Breast epithelium (tissue), 4 donors: ENCODE measurements around the gene RAB20. TPM values are rescaled to one million over a fixed set of nuclear protein-coding genes. Genes with fewer than 3 reads are reported as not detected.

Experiments used
- DNase-seq, 2 donors: peaks; one replicate each; pipeline ENCODE4 v3.0.0-alpha.2; 2019; ENCODE audit warnings: low spot score in 2 of 2
- H3K27ac ChIP-seq, 2 donors: fragments of 200-600 bp; sonication (generic) in 1 of 2; one replicate each; pipeline ENCODE4 v1.5.1; 2016 to 2019; ENCODE audit warnings: mild to moderate bottlenecking in 1 of 2
- H3K27me3 ChIP-seq, 2 donors: fragments of 200-600 bp; sonication (generic) in 1 of 2; one replicate each; pipeline versions ENCODE4 v1.5.1 to v1.6.0; 2017 to 2019; ENCODE audit warnings: control low read depth in 1 of 2, mild to moderate bottlenecking in 1 of 2
- H3K36me3 ChIP-seq: fragments of 200-600 bp; one replicate; pipeline ENCODE4 v1.5.1; 2019
- H3K4me1 ChIP-seq, 2 donors: fragments of 200-600 bp; sonication (generic); one replicate each; pipeline ENCODE4 v1.5.1; 2016 to 2019; ENCODE audit warnings: control low read depth in 1 of 2
- H3K4me3 ChIP-seq, 3 donors: fragments of 200-600 bp; sonication (generic); 1 replicate in 2 of 3; 2 replicates in 1 of 3; pipeline ENCODE4 v1.5.1; 2016 to 2019; ENCODE audit warnings: mild to moderate bottlenecking in 3 of 3, moderate library complexity in 2 of 3
- H3K9me3 ChIP-seq, 2 donors: fragments of 200-600 bp; sonication (generic) in 1 of 2; one replicate each; pipeline ENCODE4 v1.5.1; 2016 to 2019; ENCODE audit warnings: control low read depth in 1 of 2
- CTCF ChIP-seq, 3 donors: fragments of 450-650 bp; IDR thresholded peaks; one replicate each; pipeline ENCODE4 v1.5.1; 2016 to 2017; ENCODE audit warnings: antibody characterized with exemption in 3 of 3, mild to moderate bottlenecking in 3 of 3, moderate library complexity in 3 of 3
- POLR2A ChIP-seq: fragments of 450-650 bp; IDR thresholded peaks from one replicate; pipeline ENCODE4 v1.6.1; 2016; ENCODE audit warnings: antibody characterized with exemption, mild to moderate bottlenecking, moderate library complexity
- POLR2AphosphoS5 ChIP-seq, 3 donors: sonication (generic); formaldehyde crosslinking; IDR thresholded peaks; one replicate each; pipeline ENCODE4 v1.6.1; 2017; ENCODE audit warnings: antibody characterized with exemption in 3 of 3
- intact Hi-C: fragments of 100-400 bp; cut with DNase I; formaldehyde crosslinking; loops from one replicate; pipeline ENCODE4 v1.15.1; 2023; ENCODE audit warnings: low total_unique reads
- total RNA-seq, 3 donors: library from RNA; depleted of rRNA; stranded (reverse); fragments of >200 nt; gene quantifications; one replicate each; pipeline ENCODE4 v1.1.0, GENCODE V29; 2016

RAB20 gene
- total RNA-seq, 3 donors from 2014 or later, result 25.8 to 33.4 (median 30.0) TPM

- TF ChIP-seq POLR2AphosphoS5 (IDR thresholded peaks at IDR 0.05) (no peak), POLR2A (no peak), CTCF (IDR thresholded peaks at IDR 0.05) (no peak)
- Histone ChIP-seq H3K27ac (no peak overlapping the region), H3K36me3 (no peaks in the 10 kb centered on the region), H3K9me3 (no peaks in the 10 kb centered on the region), H3K27me3 (no peaks in the 10 kb centered on the region), H3K4me1 (no peaks in the 10 kb centered on the region), H3K4me3 (no peak overlapping the region)
- intact Hi-C loops, result no loop called here
- DNase-seq, result no peak
Observed at GRCh38 chr13:110568612-110569011, 7.1 kb upstream of the RAB20 start.

GRCh38 chr13:110566171-110566570 lies 4.6 kb upstream of the RAB20 start:
- no peak overlapping the region for H3K27ac ChIP-seq
- H3K4me1 ChIP-seq, result no peaks in the 10 kb centered on the region
- H3K4me3 ChIP-seq, result no peak overlapping the region
- intact Hi-C loops, result no loop called here
- no peak for TF ChIP-seq CTCF (IDR thresholded peaks at IDR 0.05)
- no peaks in the 10 kb centered on the region for H3K36me3 ChIP-seq
- H3K9me3 ChIP-seq, result no peaks in the 10 kb centered on the region
- no peak for DNase-seq
- H3K27me3 ChIP-seq, result no peaks in the 10 kb centered on the region

DNA sequence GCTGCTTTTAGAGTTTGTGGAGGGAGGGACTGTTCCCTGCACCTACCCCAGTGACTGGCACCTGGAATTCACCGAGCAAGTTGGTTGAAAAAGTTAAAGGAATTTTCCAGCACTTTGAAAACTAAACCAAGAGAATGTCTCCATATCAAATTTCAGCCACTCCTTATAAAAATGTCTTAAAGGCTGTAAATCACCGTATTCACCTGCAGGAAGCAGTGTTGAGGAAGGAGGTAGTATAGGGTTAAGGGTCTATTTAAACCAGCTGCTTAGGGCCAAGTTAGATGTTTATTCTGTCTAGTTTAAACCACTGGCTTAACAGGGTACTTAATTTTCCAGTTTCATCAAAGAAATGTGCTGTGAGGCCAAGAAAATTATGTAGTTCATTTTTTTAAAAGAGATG lies 3.8 kb upstream of the RAB20 start:
- H3K27me3 ChIP-seq, result no peaks in the 10 kb centered on the region
- intact Hi-C loops, result no loop called here
- H3K9me3 ChIP-seq, result no peaks in the 10 kb centered on the region
- TF ChIP-seq CTCF (IDR thresholded peaks at IDR 0.05) (no peak), POLR2AphosphoS5 (IDR thresholded peaks at IDR 0.05) (no peak), POLR2A (no peak)
- H3K4me1 ChIP-seq, result no peaks in the 10 kb centered on the region
- DNase-seq, result no peak
- H3K27ac ChIP-seq, result no peak overlapping the region
- H3K36me3 ChIP-seq, result no peaks in the 10 kb centered on the region
- H3K4me3 ChIP-seq, result no peak overlapping the region

- DNase-seq, result no peak
- no peak for TF ChIP-seq POLR2A
- no peak for TF ChIP-seq POLR2AphosphoS5 (IDR thresholded peaks at IDR 0.05)
- TF ChIP-seq CTCF (IDR thresholded peaks at IDR 0.05), result no peak
- Histone ChIP-seq H3K4me1 (no peaks in the 10 kb centered on the region), H3K36me3 (no peaks in the 10 kb centered on the region), H3K9me3 (no peaks in the 10 kb centered on the region), H3K4me3 (no peak overlapping the region), H3K27me3 (no peaks in the 10 kb centered on the region), H3K27ac (no peak overlapping the region)
- intact Hi-C loops, result no loop called here
Observed at GRCh38 chr13:110564472-110564985, 3.0 kb upstream of the RAB20 start.

DNA sequence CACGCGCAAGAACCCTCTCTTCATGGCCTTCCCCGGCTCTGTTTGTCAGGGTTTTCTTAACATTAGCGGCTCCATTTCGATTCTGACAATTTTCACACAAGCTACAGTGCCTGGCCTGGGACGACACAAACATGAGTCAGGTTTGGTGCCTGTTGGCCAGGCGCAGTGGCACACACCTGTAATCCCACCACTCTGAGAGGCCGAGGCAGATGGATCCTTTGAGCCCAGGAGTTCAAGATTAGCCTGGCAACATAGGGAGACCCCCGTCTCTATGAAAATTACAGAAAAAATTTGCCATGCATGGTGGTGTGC lies 1.9 kb upstream of the RAB20 start:
- Histone ChIP-seq H3K36me3 (no peaks in the 10 kb centered on the region), H3K4me3 (peak overlapping the region in 1 of 3 donors; percentile 90), H3K4me1 (no peaks in the 10 kb centered on the region), H3K9me3 (no peaks in the 10 kb centered on the region), H3K27me3 (no peaks in the 10 kb centered on the region), H3K27ac (no peak overlapping the region)
- intact Hi-C loops, result no loop called here
- DNase-seq, result no peak
- TF ChIP-seq POLR2A, result no peak
- no peak for TF ChIP-seq CTCF (IDR thresholded peaks at IDR 0.05)
- no peak for TF ChIP-seq POLR2AphosphoS5 (IDR thresholded peaks at IDR 0.05)
